GM20000 (cell line): Measurements from ENCODE around the gene HOXB1.

Source experiments
- DNase-seq: peaks from one replicate; pipeline ENCODE4 v3.0.0; 2012; ENCODE audit warnings: low spot score
- CTCF ChIP-seq: IDR thresholded peaks from 2 replicates; pipeline ENCODE4 v1.5.1; 2012; ENCODE audit warnings: mild to moderate bottlenecking, control low read depth; ENCODE audit errors: extremely low read depth, missing control alignments

HOXB1 gene

DNA sequence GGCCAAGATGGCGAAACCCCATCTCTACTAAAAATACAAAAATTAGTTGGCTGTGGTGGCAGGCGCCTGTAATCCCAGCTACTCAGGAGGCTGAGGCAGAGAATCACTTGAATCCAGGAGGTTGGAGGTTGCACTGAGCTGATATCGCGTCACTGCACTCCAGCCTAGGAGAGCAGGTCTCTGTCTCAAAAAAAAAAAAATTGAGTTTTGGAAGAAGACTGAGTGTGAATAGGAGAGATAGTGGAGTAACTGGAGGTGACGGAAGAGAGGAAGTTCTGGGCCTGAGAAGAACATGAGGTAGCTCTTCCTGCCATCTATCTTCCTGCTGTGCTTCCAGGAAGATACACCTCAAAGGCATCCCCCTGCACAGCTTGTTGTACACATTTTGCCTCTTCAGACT lies 11.4 kb downstream of the HOXB1 start:
- no peak for DNase-seq
- no peak for TF ChIP-seq CTCF

DNA sequence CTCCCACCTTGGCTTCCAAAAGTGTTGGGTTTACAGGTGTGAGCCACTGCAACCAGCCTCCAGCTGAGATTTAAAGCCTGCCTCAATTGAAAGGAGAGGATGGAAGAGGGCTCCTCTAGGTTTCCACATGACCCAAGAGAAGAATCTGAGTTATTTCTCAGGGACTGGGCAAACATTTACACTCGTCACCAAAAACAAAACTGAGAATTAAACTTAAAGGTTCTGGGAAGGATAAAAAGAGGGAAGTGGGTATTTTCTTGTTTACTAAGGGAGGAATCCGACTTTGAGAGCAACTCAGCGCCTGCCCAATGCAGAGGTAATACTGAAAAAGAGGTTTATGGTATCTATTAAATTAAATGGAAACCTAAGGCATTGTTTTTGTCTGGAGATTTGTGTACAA lies 13.3 kb downstream of the HOXB1 start:
- no peak for DNase-seq
- no peak for TF ChIP-seq CTCF

- no peak for TF ChIP-seq CTCF
Observed at GRCh38 chr17:48515925-48516900, 14.6 kb downstream of the HOXB1 start.

GRCh38 chr17:48514477-48514876 lies 16.3 kb downstream of the HOXB1 start:
- no peak for DNase-seq
- TF ChIP-seq CTCF: no peak

More at GRCh38 chr17:48515925-48516900, 14.6 kb downstream of the HOXB1 start:
- DNase-seq: no peak

GRCh38 chr17:48513666-48514455 lies 16.9 kb downstream of the HOXB1 start:
- DNase-seq: no peak
- no peak for TF ChIP-seq CTCF

DNA sequence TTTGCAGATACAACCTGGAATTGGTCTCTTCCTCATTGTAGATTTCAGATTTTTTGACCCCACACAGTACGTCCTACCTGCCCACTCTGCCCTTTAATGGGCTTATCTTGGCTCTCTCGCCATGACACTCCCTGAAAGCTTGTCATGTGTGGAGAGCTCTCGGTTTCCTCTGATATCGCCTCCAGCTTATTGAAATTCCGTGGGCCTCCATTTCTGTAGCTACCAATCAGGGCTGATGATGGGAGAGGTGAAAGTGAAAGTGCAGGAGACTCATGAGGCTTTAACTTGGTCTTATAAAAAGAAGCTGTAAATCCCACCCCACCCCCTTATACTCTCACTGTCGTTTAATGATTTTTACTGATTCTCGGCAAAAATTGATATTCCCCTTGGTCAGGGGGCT lies 17.7 kb downstream of the HOXB1 start:
- TF ChIP-seq CTCF: no peak
- no peak for DNase-seq
